Hepatocyte (in vitro differentiated cells): ENCODE data around the gene ACOT2.

Experiments used
- CTCF ChIP-seq: fragments of 200-600 bp; sonication (generic); IDR thresholded peaks from 2 replicates; pipeline ENCODE4 v1.5.1; 2016; ENCODE audit warnings: antibody characterized with exemption, mild to moderate bottlenecking; ENCODE audit not compliant: poor library complexity
- EZH2 ChIP-seq: fragments of 200-600 bp; sonication (generic); IDR thresholded peaks from 2 replicates; pipeline ENCODE4 v1.6.1; 2016; ENCODE audit warnings: antibody characterized with exemption, mild to moderate bottlenecking, borderline replicate concordance

GRCh38 chr14:73619524-73619923 lies 50.5 kb downstream of the ACOT2 start:
- TF ChIP-seq EZH2 (no peak), CTCF (no peak)
